Measurements from ENCODE around the gene ZNF555. TPM values are rescaled to one million over a fixed set of nuclear protein-coding genes. Genes with fewer than 3 reads are reported as not detected.

Gene ZNF555
- total RNA-seq, 1 donor from 2014 or later = 6.9 TPM

- intact Hi-C loops (cut with DNase I) = no loop called here
- no peak for DNase-seq
Measured at GRCh38 chr19:2827022-2827421, 14.3 kb upstream of the ZNF555 start.

GRCh38 chr19:2827840-2828489 lies 13.3 kb upstream of the ZNF555 start:
- TF ChIP-seq CTCF (IDR thresholded peaks at IDR 0.05) = no peak
- H3K36me3 ChIP-seq = peaks cover 9% of the 10 kb centered on the region
- peaks cover 13% of the 10 kb centered on the region for H3K9me3 ChIP-seq
- no peaks in the 10 kb centered on the region for H3K4me1 ChIP-seq
- no peaks in the 10 kb centered on the region for H3K27me3 ChIP-seq
- intact Hi-C loops (cut with DNase I) = no loop called here
- ATAC-seq = no peak
- DNase-seq = no peak
- H3K27ac ChIP-seq = no peak overlapping the region
- H3K4me3 ChIP-seq = no peak overlapping the region

More at GRCh38 chr19:2827022-2827421, 14.3 kb upstream of the ZNF555 start:
- H3K4me1 ChIP-seq = no peaks in the 10 kb centered on the region
- no peaks in the 10 kb centered on the region for H3K27me3 ChIP-seq
- no peak overlapping the region for H3K4me3 ChIP-seq
- H3K27ac ChIP-seq = no peak overlapping the region
- no peak for ATAC-seq
- H3K36me3 ChIP-seq = no peaks in the 10 kb centered on the region
- TF ChIP-seq CTCF (IDR thresholded peaks at IDR 0.05) = no peak
- peaks cover 4% of the 10 kb centered on the region for H3K9me3 ChIP-seq

GRCh38 chr19:2834294-2834871 lies 6.9 kb upstream of the ZNF555 start:
- Histone ChIP-seq H3K4me1 (no peaks in the 10 kb centered on the region), H3K4me3 (no peak overlapping the region), H3K9me3 (peaks cover 44% of the 10 kb centered on the region), H3K27me3 (no peaks in the 10 kb centered on the region), H3K36me3 (peaks cover 14% of the 10 kb centered on the region), H3K27ac (no peak overlapping the region)
- DNase-seq (no peak), ATAC-seq (no peak)
- intact Hi-C loops (cut with DNase I) = no loop called here
- no peak for TF ChIP-seq CTCF (IDR thresholded peaks at IDR 0.05)

- H3K9me3 ChIP-seq = peaks cover 36% of the 10 kb centered on the region
- ATAC-seq = no peak
Measured at GRCh38 chr19:2837430-2837829, 3.8 kb upstream of the ZNF555 start.

GRCh38 chr19:2841855-2842574 lies 740 bp downstream of the ZNF555 start:
- H3K27ac ChIP-seq = peak overlapping the region; percentile 93
- H3K27me3 ChIP-seq = no peaks in the 10 kb centered on the region
- ATAC-seq (peak; percentile 1), DNase-seq (no peak)
- H3K4me3 ChIP-seq = peak overlapping the region; percentile 86
- intact Hi-C loops (cut with DNase I) = no loop called here
- H3K9me3 ChIP-seq = no peaks in the 10 kb centered on the region
- no peak for TF ChIP-seq CTCF (IDR thresholded peaks at IDR 0.05)
- peaks cover 10% of the 10 kb centered on the region for H3K4me1 ChIP-seq
- H3K36me3 ChIP-seq = no peaks in the 10 kb centered on the region

More at GRCh38 chr19:2837430-2837829, 3.8 kb upstream of the ZNF555 start:
- Histone ChIP-seq H3K27me3 (no peaks in the 10 kb centered on the region), H3K36me3 (peaks cover 10% of the 10 kb centered on the region), H3K27ac (no peak overlapping the region), H3K4me3 (no peak overlapping the region), H3K4me1 (peaks cover 4% of the 10 kb centered on the region)
- intact Hi-C loops (cut with DNase I) = no loop called here
- TF ChIP-seq CTCF (IDR thresholded peaks at IDR 0.05) = no peak
- no peak for DNase-seq

All from upper lobe of right lung (tissue), 1 donor.